NCI-H82 treated with DMSO at 0.1 percent for 48 hours (cell line): ENCODE measurements around the gene MAGI3.
"Not testable (repeated sequence)": the region's sequence is repeated elsewhere in the genome, so short reads cannot be mapped to it uniquely, and the experiment has no call there.

ENCODE experiments used
- DNase-seq: peaks from one replicate; lab custom pipeline; 2025; ENCODE audit not compliant: unreplicated experiment; lab: John Stamatoyannopoulos, UW

The MAGI3 gene

DNA sequence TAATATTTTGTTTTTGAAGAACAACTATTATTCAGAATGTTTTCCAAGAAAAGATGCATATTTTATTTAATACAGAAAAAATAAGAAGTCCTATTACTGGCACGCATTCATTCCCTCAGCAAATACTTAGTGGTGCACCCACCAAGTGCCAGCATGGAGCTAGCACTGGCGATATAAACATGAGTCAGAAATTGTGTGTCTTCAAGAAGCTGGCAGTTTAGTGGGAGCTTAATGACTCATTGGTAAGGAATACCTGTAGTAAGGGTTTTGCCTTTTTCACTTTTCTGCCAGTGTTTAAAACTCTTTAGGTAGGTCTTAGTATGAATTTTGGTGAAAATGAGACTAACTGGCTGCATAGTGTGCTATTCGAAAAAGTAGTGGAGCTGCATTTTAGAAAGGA, 6.3 kb downstream of the MAGI3 start:
- no peak for DNase-seq

DNA sequence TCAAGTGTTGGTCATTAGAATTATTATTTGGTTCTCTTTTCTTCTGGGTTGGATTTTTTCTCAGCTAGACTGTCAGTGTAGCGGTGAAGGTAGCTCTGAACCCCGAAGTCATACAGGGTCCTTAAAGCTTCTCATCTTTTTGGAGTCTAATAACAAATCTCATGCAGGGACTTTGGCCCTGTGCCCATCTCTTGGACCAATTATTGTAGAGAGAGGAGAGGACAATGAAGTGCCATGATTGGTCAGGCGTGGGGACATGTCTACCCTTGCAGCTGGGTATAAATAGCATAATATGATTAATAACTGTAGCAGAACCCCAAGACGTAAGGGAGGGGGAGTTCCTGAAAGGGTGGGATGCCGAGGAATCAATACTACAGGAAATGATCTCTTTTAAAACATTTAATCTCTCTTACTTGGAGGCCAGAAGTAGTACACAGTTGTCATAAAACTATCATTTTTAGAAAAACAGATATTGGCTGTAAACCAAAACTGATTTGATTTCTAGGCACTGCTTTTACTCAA, 8.8 kb downstream of the MAGI3 start:
- no peak for DNase-seq

DNA sequence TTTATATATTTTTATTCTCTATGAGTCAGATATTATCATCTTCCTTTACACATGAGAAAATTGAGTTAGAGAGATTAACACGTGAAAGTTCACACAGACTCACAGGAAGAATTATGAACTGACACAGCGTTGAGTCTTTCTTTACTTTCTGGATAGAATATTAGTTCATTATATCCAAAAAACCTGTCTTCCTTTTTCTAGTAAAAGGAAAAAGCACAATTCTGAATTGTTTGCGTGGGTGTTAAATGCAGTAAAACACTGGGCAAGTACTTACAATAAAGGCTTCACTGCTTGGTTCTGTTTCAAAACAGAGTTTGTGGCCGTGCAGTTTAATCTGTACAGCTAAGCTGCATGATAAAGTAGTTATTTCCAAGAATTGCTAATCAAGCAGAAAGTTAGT, 10.8 kb downstream of the MAGI3 start:
- DNase-seq, result no peak

DNA sequence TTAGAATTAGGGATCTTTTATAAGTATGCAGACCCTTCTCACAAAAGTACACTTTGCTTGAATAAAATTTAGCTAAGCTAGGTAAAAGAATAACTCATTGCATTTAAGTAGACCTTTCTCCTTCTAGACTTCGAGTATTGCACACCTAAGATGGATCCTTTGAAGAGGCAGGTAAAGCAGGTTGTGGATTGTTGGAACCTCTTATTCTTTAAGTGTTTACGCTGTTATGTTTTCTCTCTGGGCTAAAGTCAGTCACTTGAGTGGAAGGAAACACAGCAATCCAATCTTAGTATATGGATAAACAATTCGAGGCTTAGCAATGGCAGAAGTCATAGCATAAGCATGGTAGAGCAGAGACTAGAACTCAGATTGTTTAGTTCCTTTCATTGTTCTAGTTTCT, 11.4 kb downstream of the MAGI3 start:
- no peak for DNase-seq

DNA sequence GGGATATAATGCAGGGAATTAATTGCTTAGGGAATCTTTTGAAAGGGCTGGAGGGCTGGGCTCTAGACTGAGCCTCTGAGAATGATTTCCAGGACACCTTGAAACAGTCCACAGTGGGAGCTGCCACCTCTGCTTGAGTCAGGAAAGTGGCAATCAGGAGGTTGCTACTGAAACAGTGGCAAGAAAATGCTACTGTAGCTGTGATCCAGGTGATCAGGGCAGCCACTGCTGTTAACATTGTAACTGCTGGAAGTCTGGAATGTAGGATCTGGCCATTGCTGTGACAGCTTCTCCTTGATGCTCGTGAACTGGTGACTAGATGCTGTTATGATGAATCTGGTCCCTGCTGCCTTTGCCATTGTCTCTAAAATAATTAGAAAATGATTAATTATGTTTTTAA, 12.8 kb downstream of the MAGI3 start:
- no peak for DNase-seq

DNA sequence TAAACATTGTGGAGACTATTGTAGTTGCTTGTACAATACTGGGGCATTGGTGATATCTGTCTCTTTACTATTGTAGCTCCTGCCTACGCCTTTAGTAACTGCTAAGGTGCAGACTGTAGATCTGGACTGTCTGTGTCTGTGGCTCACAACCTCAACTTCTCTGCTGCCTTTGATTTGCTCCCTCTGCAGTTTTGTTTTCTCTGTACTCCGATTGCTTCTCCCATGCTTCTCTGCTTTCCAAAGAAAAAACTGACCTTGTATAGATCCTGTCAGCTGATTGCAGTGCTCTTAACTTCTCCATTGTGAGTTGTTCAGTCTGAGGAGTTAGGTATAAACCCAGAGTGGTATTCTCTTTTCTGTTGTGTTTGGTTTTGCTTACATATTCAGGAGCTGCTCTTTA, 15.3 kb downstream of the MAGI3 start:
- DNase-seq, result no peak

DNA sequence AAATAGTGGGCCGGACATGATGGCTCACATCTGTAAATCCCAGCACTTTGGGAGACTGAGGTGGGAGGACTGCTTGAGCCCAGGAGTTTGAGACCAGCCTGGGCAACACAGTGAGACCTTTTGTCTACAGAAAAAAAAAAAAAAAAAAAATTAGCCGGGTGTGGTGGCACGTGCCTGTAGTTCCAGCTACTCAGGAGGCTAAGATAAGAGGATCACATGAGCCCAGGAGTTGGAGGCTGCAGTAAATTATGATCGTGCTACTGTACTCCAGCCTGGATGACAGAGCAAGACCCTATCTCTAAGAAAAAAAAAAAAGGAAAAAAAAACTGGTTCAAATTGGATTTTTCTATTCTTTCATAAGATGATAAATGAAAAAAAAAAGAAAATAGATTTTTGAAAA, 15.8 kb downstream of the MAGI3 start:
- not testable (repeated sequence) for DNase-seq

DNA sequence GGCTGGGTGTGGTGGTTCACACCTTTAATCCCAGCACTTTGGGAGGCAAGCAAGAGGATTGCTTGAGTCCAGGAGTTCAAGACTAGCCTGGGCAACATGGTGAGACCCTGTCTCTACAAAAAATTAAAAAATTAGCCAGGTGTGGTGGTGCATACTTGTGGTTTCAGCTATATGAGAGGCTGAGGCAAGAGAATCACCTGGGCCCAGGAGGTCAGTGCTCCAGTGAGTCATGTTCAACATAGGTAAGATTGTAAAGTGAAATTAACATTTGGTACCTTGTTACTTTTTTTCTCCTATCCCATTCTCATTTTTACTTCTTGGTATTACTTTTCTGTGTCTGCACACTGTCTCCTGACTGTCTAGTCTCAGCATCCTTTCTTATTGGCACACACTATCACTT, 19.0 kb downstream of the MAGI3 start:
- DNase-seq, result no peak

DNA sequence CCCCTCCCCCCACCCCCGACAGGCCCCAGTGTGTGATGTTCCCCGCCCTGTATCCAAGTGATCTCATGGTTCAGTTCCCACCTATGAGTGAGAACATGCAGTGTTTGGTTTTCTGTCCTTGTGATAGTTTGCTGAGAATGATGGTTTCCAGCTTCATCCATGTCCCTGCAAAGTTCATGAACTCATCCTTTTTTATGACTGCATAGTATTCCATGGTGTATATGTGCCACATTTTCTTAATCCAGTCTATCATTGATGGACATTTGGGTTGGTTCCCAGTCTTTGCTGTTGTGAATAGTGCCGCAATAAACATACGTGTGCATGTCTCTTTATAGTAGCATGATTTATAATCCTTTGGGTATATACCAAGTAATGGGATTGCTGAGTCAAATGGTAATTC, 21.7 kb downstream of the MAGI3 start:
- not testable (repeated sequence) for DNase-seq

DNA sequence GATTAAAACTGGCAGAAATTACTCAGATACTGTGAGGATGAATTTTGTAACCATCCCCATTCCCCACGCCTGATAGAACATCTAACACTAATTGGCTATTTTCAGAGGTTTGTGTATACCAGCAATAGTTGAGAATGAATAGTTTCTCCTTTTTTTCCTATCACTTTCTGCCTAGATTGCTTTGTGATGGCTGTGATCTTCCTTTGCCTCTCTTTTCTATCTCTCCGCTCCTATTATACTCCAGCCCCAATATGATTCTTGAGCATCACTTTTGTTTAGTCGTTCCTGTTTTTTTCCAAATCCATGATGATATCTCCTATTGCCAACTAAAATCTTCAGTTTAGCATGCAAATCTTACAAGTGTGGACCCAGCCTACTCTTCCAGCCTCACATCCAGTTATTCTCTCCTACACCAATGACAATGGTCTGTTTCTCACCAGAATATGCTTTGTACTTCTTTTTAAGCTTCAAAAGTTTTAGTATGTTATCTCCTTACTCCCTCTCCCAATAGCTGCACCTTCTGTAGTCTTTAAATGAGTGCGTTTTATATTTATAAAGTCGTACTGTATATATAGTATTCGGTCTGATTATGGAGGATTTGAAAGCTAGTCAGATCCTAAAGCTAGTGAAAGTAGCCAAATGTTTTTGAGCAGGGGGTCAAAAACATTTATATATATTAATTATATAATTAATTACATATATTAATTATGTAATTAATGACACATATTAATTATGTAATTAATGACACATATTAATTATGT, 25.2 kb downstream of the MAGI3 start:
- no peak for DNase-seq

DNA sequence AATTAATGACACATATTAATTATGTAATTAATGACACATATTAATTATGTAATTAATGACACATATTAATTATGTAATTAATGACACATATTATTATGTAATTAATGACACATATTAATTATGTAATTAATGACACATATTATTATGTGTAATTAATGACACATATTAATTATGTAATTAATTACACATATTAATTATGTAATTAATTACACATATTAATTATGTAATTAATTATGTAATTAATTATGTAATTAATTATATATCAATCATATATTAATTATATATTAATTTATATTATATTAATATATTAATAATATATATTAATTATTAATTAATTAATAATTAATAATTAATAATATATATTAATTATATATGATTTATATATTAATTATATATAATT, 25.8 kb downstream of the MAGI3 start:
- not testable (repeated sequence) for DNase-seq

DNA sequence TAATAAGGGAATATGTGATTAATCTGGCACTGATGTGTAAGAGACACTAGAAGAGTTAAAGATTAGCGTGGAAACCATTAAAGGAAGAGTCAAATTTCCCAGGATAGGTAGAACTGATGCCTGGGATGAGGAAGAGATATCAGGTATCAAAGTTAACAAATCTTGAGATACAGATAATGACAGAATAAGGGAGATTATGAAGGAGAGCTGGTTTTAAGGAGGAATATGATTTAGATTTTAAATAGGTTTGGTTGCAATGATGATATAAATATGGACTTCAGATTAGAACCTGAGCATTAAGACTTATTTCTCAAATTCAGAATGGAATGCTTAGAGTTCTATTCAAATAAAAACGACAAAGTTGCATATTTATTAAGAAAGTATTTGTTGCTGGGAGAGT, 26.2 kb downstream of the MAGI3 start:
- no peak for DNase-seq

DNA sequence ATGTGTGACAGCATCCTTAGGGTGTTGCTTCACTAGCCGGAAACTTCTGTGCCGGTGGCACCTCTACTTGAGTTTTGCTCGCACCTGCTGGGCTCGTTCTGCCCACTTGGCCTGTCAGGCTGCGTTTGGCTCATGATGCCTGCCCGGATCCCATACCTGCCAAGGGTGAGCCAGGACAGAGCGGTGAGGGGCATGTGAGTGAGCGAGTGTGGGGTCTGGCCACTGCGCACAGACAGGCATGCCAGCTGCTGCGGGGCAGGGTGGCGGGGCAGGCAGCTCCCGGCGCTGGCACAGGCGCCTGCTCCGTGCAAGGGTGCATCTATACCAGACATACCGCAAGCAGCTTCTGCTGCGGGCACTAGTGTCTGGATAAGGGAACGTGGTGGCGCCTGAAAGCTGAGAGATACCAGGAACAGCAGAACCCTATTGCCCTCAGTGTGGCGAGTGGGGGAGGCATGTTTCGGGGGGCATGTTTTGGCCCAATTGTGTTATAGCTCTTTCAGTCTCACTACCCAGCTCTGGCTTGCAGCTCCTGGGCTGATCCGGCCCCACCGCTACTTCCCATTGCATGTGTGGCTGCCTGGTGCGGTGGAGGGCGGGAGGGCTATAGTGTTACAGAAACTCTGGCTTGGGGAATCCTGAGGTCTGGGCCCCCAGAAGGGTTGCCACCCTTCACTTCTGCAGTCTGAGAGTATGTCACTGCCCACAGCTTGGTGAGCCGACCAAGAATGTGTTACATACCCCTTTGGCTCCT, 32.2 kb downstream of the MAGI3 start:
- no peak for DNase-seq

DNA sequence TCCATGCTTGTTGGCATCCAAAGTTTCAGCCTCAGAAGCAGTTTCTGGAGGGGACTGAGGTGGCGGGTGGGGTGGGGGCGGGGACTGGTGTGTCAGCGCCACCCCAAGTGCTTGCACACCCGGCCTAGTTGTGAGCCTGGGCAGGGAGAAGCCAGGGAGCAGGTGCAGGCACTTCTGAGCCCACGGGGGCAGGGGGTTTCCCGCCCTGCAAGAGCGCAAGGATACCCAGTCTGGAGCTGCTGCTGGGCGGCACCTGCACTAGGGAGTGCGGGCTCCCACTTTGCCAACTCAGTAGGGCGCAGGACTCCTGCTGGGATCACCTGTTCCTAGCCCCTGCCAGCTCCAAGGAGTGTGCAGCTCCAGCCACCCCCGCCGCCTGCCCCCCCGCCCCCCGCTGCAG, 33.5 kb downstream of the MAGI3 start:
- no peak for DNase-seq

DNA sequence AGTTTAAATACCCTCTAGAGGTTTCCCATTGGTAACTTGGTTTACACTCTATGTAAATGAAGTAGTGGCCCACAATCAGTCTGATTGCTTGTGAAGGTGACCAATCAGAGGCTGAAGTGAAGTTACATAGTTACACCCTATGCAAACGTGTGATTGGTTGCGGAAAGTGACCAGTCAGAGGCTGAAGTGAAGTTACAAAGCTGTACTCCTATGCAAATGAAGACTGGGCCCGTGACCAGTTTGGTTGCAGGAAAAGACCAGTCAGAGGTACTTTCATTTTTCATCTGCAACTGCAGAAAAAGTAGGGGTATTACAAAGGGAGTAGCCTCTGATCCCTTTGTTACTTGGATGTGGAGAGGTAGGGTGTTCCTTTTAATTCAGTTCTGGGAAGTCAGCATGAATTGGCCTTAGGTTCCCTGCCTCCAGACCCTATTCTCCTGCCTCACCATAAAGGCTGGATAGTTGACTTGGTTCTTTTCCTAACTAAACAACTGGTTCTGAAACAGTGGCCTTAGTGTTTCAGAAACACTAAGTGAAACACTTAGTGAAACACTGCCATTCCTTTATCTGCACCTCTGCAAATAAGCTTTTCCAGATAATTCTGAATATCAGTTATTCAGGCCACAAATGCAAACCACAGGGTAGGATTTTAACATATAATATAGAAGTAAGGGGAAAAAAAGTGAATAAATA, 39.3 kb downstream of the MAGI3 start:
- no peak for DNase-seq

DNA sequence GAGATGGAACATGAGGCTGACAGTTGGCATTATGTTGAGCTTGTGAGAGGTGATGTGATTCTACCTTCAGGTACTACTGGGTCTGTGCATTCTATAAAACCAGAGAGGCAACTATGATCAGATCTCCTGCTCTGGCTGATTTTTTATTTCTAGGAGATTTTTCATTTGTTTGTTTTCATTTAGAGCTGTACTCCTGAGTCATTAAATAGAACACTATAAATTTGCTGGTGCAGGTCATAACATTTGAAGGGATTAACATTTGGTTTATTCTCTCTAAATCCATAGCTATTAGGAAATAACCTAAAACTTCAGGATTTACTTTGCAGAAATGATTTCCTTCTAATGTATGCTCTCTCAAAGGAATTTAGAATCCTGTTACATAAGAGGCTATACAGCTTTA, 42.9 kb downstream of the MAGI3 start:
- no peak for DNase-seq

DNA sequence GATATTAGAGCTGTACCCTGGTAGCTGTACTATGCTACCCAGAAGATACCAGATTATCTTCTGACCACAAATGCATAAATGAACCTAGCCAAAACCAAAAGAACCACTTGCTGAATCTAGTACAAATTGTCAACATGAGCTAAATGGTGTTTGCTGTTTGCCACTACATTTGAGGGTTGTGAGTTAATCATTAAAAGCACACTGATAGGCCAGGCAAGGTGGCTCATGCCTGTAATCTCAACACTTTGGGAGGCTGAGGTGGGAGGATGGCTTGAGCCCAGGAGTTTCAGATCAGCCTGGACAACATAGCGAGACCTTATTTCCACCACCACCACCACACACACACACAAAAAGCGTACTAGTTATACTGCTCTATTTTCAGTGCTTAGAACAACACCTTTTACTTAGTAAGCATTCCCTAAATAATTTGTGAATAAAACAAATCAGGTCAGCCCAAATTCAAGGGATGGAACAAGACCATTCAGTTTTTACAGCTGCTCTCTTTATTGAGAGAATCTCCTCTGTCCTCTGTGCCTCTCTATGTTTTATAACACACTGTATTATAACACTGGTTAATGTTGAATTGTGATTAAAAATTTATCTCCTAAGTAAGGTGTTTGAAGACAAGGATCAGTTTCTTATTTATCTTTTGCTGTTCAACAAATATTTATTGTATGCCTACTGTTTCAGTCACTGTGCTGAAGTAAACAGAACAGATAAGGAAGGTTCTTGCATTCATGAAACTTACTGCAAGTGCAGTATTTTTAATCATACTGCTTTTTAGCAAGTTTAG, 44.0 kb downstream of the MAGI3 start:
- no peak for DNase-seq

DNA sequence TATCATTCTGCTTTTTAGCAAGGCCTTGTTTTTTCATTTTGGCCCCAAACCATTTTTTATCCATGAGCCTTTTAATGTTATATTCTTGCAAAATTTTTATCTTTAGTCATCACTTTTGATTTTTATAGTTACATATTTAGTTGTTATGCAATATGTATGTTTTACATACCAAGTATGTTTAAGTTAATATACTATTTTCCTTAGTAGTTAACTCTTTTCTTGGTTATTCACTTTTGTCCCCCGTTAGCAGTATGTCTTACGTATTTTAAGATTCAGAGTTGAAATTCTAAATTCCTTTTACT, 44.5 kb downstream of the MAGI3 start:
- no peak for DNase-seq

DNA sequence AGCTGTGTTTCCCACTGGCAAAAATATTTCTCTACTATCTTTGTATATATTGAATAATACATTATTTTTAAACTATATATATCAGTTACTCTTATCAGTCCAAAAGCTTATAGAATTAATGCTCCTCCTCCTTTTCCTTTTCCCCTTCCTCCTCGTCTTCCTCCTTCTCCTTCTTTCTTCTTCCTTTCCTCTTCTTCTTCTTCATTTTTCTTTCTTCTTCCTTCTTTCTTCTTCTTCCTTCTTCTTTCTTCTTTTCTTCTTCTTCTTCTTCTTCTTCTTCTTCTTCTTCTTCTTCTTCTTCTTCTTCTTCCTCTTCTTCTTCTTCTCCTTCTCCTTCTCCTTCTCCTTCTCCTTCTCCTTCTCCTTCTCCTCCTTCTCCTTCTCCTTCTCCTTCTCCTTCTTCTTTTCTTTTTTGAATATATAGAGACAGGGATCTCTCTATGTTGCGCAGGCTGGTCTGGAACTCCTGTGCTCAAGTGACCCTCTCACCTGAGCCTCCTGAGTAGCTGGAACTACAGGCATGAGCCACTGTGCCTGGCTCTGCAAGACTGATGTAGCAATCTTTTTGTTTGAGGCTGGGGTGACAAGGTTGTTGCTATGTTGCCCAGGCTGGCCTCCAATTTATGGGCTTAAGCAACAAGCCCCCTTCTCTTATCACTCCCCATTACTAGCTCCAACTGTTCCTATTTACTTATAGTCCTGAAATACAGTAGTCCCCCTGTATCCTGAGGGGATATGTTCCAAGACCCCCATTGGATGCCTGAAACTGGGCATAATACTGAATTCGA, 47.4 kb downstream of the MAGI3 start:
- DNase-seq, result no peak

DNA sequence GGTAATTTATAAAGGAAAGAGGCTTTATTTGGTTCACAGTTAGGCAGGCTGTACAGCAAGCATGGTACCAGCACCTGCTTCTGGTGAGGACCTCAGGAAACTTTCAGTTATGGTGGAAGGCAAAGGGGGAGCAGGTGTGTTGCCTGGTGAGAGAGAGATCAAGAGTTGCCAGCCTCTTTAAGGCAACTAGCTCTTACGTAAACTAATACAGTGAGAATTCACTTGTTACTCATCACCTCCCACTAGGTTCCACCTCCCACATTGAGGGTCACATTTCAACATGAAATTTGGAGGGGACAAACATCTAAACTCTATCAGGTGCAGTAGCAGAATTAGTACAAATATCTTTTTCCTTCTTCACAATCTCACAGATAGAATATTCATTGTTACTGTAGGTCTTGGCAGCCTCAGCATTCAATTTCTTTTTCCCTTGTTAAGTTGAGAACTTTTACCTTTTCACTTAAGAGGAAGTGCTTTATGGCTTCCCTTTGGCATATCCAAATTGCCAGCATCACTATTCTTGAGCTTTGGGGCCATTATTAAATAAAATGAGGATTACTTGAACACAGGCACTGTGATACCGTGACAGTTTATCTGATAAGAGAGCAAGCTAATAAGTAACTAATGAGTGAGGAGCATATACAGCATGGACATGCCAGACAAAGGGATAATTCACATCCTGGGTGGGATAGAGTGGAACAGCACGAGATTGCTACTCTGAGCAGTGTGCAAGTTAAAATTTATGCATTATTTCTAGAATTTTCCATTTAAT, 48.4 kb downstream of the MAGI3 start:
- DNase-seq, result no peak
